ENCODE results near the gene SYTL3.

The SYTL3 gene

GRCh38 chr6:158764183-158764849 is 114.5 kb downstream of the SYTL3 start:
- in situ Hi-C loops (cut with MboI; ENCODE audit: low sequenced_read_pairs, unreplicated experiment), result no loop called here
- DNase-seq (ENCODE audit: low spot score), result no peak
- no peak for TF ChIP-seq CTCF (IDR thresholded peaks at IDR 0.05; ENCODE audit: borderline replicate concordance, control extremely low read depth, extremely low read depth, insufficient read depth, missing control alignments)

GRCh38 chr6:158764926-158765325 is 115.1 kb downstream of the SYTL3 start:
- TF ChIP-seq CTCF (IDR thresholded peaks at IDR 0.05; ENCODE audit: borderline replicate concordance, control extremely low read depth, extremely low read depth, insufficient read depth, missing control alignments), result no peak
- no peak for DNase-seq (ENCODE audit: low spot score)
- in situ Hi-C loops (cut with MboI; ENCODE audit: low sequenced_read_pairs, unreplicated experiment), result no loop called here

- in situ Hi-C loops (cut with MboI; ENCODE audit: low sequenced_read_pairs, unreplicated experiment), result no loop called here
- TF ChIP-seq CTCF (IDR thresholded peaks at IDR 0.05; ENCODE audit: borderline replicate concordance, control extremely low read depth, extremely low read depth, insufficient read depth, missing control alignments), result no peak
- no peak for DNase-seq (ENCODE audit: low spot score)
Measured at GRCh38 chr6:158765499-158766068, 115.7 kb downstream of the SYTL3 start.

- in situ Hi-C loops (cut with MboI; ENCODE audit: low sequenced_read_pairs, unreplicated experiment), result no loop called here
- TF ChIP-seq CTCF (IDR thresholded peaks at IDR 0.05; ENCODE audit: borderline replicate concordance, control extremely low read depth, extremely low read depth, insufficient read depth, missing control alignments), result no peak
- no peak for DNase-seq (ENCODE audit: low spot score)
Measured at GRCh38 chr6:158766621-158767455, 117.0 kb downstream of the SYTL3 start.

- in situ Hi-C loops (cut with MboI; ENCODE audit: low sequenced_read_pairs, unreplicated experiment), result no loop called here
- no peak for DNase-seq (ENCODE audit: low spot score)
- no peak for TF ChIP-seq CTCF (IDR thresholded peaks at IDR 0.05; ENCODE audit: borderline replicate concordance, control extremely low read depth, extremely low read depth, insufficient read depth, missing control alignments)
Measured at GRCh38 chr6:158767709-158768108, 117.9 kb downstream of the SYTL3 start.

- no peak for TF ChIP-seq CTCF (IDR thresholded peaks at IDR 0.05; ENCODE audit: borderline replicate concordance, control extremely low read depth, extremely low read depth, insufficient read depth, missing control alignments)
- in situ Hi-C loops (cut with MboI; ENCODE audit: low sequenced_read_pairs, unreplicated experiment), result no loop called here
- no peak for DNase-seq (ENCODE audit: low spot score)
Measured at GRCh38 chr6:158768436-158768835, 118.6 kb downstream of the SYTL3 start.

Data from GM13976 (cell line).